ENCODE results near the gene TMEM201. TPM values are rescaled to one million over a fixed set of nuclear protein-coding genes. Genes with fewer than 3 reads are reported as not detected.
A peak's percentile ranks its signal among the peaks of the same experiment; 100 is the strongest.

The TMEM201 gene
- total and polyA plus RNA-seq, 2 of the 13 experiments (the other 11 are each of a cell fraction or from before 2014, with no cell fraction given), result 1.5 to 8.2 TPM

DNA sequence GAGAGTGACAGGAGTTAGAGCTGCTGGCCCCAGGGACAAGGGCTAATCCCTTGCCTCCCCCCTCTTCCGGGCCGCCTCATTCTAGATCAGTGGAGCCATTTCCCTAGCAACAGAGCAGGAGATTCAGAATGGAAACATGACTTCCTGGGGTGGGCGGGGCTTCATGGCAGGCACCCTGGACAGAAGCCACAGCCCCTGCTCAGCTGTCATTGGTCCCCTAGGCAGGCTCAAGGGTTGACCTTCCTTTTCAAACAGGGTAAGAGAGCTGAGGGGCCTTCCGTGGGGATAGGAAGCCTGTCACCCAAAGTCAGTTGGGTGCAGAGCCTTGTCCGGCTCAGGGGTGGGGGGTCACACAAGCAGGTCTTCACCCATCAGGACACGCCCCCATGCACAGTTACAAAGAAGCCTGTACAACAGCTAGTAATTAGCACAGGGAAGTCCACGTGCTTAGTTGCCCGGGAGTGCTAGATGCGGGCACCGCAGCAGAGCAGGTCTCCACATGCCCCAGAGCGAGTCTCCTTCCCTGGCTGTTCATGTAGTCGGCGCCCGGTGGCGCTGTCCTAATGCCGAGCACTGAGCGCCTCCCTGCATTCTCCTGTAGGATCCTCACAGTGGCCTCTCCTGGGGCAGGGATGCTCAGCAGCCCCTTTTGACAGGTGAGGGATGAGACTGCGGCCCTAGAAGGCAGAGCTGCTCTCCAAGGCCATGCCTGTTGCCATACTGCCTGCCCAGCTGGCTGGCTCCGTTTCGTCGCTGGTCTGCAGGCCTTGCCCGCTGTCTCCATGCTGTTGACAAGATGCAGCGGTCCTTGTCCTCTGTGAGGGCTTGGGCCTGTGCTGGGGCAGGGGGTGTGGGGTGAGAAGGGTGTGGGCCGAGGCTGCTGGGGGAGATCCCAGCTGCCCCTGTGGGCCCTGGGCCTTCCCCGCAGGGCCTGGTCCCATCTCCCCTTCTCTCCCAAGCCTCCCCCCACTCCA, 5.1 kb downstream of the TMEM201 start (continued):
- TF ChIP-seq PHF8 (CRISPR knock-in tag; IDR thresholded peaks at IDR 0.05), result no peak
- TF ChIP-seq, protein P1, sequence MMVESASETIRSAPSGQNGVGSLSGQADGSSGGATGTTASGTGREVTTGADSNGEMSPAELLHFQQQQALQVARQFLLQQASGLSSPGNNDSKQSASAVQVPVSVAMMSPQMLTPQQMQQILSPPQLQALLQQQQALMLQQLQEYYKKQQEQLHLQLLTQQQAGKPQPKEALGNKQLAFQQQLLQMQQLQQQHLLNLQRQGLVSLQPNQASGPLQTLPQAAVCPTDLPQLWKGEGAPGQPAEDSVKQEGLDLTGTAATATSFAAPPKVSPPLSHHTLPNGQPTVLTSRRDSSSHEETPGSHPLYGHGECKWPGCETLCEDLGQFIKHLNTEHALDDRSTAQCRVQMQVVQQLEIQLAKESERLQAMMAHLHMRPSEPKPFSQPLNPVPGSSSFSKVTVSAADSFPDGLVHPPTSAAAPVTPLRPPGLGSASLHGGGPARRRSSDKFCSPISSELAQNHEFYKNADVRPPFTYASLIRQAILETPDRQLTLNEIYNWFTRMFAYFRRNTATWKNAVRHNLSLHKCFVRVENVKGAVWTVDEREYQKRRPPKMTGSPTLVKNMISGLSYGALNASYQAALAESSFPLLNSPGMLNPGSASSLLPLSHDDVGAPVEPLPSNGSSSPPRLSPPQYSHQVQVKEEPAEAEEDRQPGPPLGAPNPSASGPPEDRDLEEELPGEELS (CRISPR knock-in tag; IDR thresholded peaks at IDR 0.05), result no peak
- no peak for TF ChIP-seq KDM5B (CRISPR knock-in tag; IDR thresholded peaks at IDR 0.05; ENCODE audit: borderline replicate concordance)
- TF ChIP-seq HDAC6 (IDR thresholded peaks at IDR 0.05; ENCODE audit: low read depth, low read length), result no peak
- TF ChIP-seq REXO4 (CRISPR knock-in tag; IDR thresholded peaks at IDR 0.05; ENCODE audit: borderline replicate concordance), result no peak
- no peak for TF ChIP-seq LCORL (IDR thresholded peaks at IDR 0.05)
- no peak for TF ChIP-seq LCORL (CRISPR knock-in tag; IDR thresholded peaks at IDR 0.05)
- TF ChIP-seq HBP1 (CRISPR knock-in tag; IDR thresholded peaks at IDR 0.05; ENCODE audit: low read depth), result no peak
- TF ChIP-seq, protein P2, sequence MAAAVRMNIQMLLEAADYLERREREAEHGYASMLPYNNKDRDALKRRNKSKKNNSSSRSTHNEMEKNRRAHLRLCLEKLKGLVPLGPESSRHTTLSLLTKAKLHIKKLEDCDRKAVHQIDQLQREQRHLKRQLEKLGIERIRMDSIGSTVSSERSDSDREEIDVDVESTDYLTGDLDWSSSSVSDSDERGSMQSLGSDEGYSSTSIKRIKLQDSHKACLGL (CRISPR knock-in tag; IDR thresholded peaks at IDR 0.05), result peak; percentile 26; the same call in 1 of the 2 replicates
- TF ChIP-seq ZNF235 (CRISPR knock-in tag; IDR thresholded peaks at IDR 0.05; ENCODE audit: borderline replicate concordance), result 0 out of 2 replicates have a peak, but pooled peaks have one; percentile 32
- TF ChIP-seq, protein P3, sequence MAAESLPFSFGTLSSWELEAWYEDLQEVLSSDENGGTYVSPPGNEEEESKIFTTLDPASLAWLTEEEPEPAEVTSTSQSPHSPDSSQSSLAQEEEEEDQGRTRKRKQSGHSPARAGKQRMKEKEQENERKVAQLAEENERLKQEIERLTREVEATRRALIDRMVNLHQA (CRISPR knock-in tag; IDR thresholded peaks at IDR 0.05), result no peak
- TF ChIP-seq, protein P4, sequence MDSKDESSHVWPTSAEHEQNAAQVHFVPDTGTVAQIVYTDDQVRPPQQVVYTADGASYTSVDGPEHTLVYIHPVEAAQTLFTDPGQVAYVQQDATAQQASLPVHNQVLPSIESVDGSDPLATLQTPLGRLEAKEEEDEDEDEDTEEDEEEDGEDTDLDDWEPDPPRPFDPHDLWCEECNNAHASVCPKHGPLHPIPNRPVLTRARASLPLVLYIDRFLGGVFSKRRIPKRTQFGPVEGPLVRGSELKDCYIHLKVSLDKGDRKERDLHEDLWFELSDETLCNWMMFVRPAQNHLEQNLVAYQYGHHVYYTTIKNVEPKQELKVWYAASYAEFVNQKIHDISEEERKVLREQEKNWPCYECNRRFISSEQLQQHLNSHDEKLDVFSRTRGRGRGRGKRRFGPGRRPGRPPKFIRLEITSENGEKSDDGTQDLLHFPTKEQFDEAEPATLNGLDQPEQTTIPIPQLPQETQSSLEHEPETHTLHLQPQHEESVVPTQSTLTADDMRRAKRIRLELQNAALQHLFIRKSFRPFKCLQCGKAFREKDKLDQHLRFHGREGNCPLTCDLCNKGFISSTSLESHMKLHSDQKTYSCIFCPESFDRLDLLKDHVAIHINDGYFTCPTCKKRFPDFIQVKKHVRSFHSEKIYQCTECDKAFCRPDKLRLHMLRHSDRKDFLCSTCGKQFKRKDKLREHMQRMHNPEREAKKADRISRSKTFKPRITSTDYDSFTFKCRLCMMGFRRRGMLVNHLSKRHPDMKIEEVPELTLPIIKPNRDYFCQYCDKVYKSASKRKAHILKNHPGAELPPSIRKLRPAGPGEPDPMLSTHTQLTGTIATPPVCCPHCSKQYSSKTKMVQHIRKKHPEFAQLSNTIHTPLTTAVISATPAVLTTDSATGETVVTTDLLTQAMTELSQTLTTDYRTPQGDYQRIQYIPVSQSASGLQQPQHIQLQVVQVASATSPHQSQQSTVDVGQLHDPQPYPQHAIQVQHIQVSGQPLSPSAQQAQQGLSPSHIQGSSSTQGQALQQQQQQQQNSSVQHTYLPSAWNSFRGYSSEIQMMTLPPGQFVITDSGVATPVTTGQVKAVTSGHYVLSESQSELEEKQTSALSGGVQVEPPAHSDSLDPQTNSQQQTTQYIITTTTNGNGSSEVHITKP (CRISPR knock-in tag; IDR thresholded peaks at IDR 0.05; ENCODE audit: low read depth), result peak; percentile 67; the same call in 1 of the 2 replicates
